SU-DHL-6 (cell line): ENCODE data around the gene B4GALT5.

Experiments used
- H2AFZ ChIP-seq: fragments of 200-600 bp; sonication (generic); 2 replicates; pipeline ENCODE4 v1.6.1; 2014; ENCODE audit warnings: low read depth, mild to moderate bottlenecking, moderate library complexity, mixed read lengths, antibody characterized with exemption, low read length; ENCODE audit not compliant: severe bottlenecking
- H3F3A ChIP-seq: fragments of 200-600 bp; shearing (Covaris generic); 2 replicates; pipeline ENCODE4 v1.6.0; 2016; ENCODE audit warnings: antibody characterized with exemption, mild to moderate bottlenecking; ENCODE audit not compliant: insufficient read depth
- H3K27ac ChIP-seq: fragments of 200-600 bp; sonication (generic); 2 replicates; pipeline ENCODE4 v1.5.1; 2016; ENCODE audit warnings: low read depth, mild to moderate bottlenecking, low read length, moderate library complexity, mixed read lengths
- H3K27me3 ChIP-seq: fragments of 200-600 bp; sonication (generic), shearing (Covaris generic); 2 replicates; pipeline ENCODE4 v1.6.0; 2014; ENCODE audit warnings: mild to moderate bottlenecking, low read length
- H3K36me3 ChIP-seq: fragments of 200-600 bp; sonication (generic); 2 replicates; pipeline ENCODE4 v1.6.1; 2014; ENCODE audit warnings: mild to moderate bottlenecking, low read length, mixed read lengths
- H3K4me2 ChIP-seq: fragments of 300-600, 200-600 bp; shearing (Covaris generic), sonication (generic); 2 replicates; pipeline ENCODE4 v1.6.0; 2014; ENCODE audit warnings: low read length, low read depth, mild to moderate bottlenecking; ENCODE audit not compliant: poor library complexity, severe bottlenecking
- H3K4me3 ChIP-seq: fragments of 200-600 bp; sonication (generic); 2 replicates; pipeline ENCODE4 v1.5.1; 2014; ENCODE audit warnings: antibody characterized with exemption, low read length, mild to moderate bottlenecking, mixed read lengths; ENCODE audit not compliant: insufficient read depth, poor library complexity, severe bottlenecking
- H3K79me2 ChIP-seq: fragments of 200-600 bp; sonication (generic); 2 replicates; pipeline ENCODE4 v1.6.1; 2014; ENCODE audit warnings: mild to moderate bottlenecking, low read length, moderate library complexity; ENCODE audit not compliant: insufficient read depth
- H3K9ac ChIP-seq: fragments of 200-600 bp; sonication (generic); 2 replicates; pipeline ENCODE4 v1.7.0; 2014; ENCODE audit warnings: mild to moderate bottlenecking, low read length
- H3K9me2 ChIP-seq: fragments of 200-600 bp; sonication (generic); replicated peaks from 2 replicates; pipeline ENCODE4 v1.6.1; 2014; ENCODE audit warnings: low read length; ENCODE audit not compliant: insufficient read depth
- H3K9me3 ChIP-seq: fragments of 200-600 bp; sonication (generic); 2 replicates; pipeline ENCODE4 v1.6.1; 2014; ENCODE audit warnings: low read length, mixed read lengths; ENCODE audit not compliant: insufficient read depth
- H4K20me1 ChIP-seq: fragments of 200-600 bp; sonication (generic); 2 replicates; pipeline ENCODE4 v1.6.1; 2014; ENCODE audit warnings: low read depth, mild to moderate bottlenecking, antibody characterized with exemption, low read length, moderate library complexity, mixed read lengths
- EZH2phosphoT487 ChIP-seq: fragments of 200-600 bp; sonication (generic), shearing (Covaris generic); conservative IDR thresholded peaks from 2 replicates; pipeline ENCODE4 v1.6.1; 2018; ENCODE audit warnings: mild to moderate bottlenecking, antibody characterized with exemption, low read length, moderate library complexity, mixed read lengths
- TF ChIP-seq, protein P1 (sequence below): fragments of 200-600 bp; sonication (generic); IDR thresholded peaks from one replicate; pipeline ENCODE4 v1.5.1; 2017; ENCODE audit warnings: antibody characterized with exemption, mild to moderate bottlenecking, low read length, moderate library complexity; ENCODE audit not compliant: insufficient read depth, poor library complexity, severe bottlenecking

B4GALT5 gene

DNA sequence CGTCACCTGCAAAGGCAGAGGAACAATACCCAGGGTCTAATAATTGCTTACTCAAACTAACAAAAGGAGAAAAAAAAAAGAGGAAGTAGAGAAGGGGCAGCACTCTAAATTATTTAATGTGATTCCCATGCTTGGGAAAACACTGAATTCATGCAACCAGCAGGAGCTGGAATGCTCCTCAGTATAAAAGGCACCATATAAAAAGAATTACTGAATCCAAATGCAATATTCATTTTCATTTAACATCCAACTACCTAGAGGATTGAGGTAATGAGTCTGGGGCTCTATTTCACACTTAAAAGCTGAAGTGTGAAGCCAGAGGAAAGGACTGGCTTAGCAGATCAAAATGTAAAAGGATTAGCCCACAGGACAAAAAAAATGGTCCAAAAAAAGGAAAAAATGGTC lies 8.7 kb downstream of the B4GALT5 start:
- H3K4me3 ChIP-seq: peak overlapping the region; percentile 25
- H3K27ac ChIP-seq: peak overlapping the region; percentile 90
- no peaks in the 10 kb centered on the region for H3K36me3 ChIP-seq
- H3K9me2 ChIP-seq: no peaks in the 10 kb centered on the region
- peaks cover 96% of the 10 kb centered on the region for H3K79me2 ChIP-seq
- H3F3A ChIP-seq: peaks cover 80% of the 10 kb centered on the region
- no peaks in the 10 kb centered on the region for H3K27me3 ChIP-seq
- H2AFZ ChIP-seq: no peak overlapping the region
- H3K4me2 ChIP-seq: peak overlapping the region; percentile 81
- H3K9ac ChIP-seq: peak overlapping the region; percentile 46
- TF ChIP-seq, protein P1, sequence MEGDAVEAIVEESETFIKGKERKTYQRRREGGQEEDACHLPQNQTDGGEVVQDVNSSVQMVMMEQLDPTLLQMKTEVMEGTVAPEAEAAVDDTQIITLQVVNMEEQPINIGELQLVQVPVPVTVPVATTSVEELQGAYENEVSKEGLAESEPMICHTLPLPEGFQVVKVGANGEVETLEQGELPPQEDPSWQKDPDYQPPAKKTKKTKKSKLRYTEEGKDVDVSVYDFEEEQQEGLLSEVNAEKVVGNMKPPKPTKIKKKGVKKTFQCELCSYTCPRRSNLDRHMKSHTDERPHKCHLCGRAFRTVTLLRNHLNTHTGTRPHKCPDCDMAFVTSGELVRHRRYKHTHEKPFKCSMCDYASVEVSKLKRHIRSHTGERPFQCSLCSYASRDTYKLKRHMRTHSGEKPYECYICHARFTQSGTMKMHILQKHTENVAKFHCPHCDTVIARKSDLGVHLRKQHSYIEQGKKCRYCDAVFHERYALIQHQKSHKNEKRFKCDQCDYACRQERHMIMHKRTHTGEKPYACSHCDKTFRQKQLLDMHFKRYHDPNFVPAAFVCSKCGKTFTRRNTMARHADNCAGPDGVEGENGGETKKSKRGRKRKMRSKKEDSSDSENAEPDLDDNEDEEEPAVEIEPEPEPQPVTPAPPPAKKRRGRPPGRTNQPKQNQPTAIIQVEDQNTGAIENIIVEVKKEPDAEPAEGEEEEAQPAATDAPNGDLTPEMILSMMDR: no peak
- no peaks in the 10 kb centered on the region for H3K9me3 ChIP-seq
- H4K20me1 ChIP-seq: no peaks in the 10 kb centered on the region

DNA sequence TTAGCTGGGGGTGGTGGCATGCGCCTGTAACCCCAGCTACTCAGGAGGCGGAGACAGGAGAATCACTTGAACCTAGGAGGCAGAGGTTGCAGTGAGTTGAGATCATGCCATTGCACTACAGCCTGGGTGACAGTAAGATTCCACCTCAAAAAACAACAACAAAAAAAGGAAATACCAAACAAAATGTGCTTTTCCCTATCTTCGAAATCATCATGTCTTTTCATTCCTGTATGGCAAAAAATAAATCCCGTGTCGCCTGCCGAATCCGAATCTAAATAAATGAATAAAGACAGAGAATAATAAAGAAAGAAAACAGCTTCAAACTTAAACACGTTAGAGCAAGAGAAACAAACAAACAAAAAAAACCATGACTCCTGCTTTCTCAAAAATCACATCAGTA lies 11.8 kb downstream of the B4GALT5 start:
- H3K79me2 ChIP-seq: peaks cover 96% of the 10 kb centered on the region
- peak overlapping the region; percentile 46 for H3K9ac ChIP-seq
- H3K27me3 ChIP-seq: no peaks in the 10 kb centered on the region
- TF ChIP-seq EZH2phosphoT487: no peak
- TF ChIP-seq, protein P1: no peak
- no peaks in the 10 kb centered on the region for H3K9me3 ChIP-seq
- H3K36me3 ChIP-seq: no peaks in the 10 kb centered on the region
- H2AFZ ChIP-seq: no peak overlapping the region
- H3K4me3 ChIP-seq: peak overlapping the region; percentile 29
- H3K9me2 ChIP-seq: no peaks in the 10 kb centered on the region
- peak overlapping the region; percentile 90 for H3K27ac ChIP-seq
- H4K20me1 ChIP-seq: no peaks in the 10 kb centered on the region
- peaks cover 68% of the 10 kb centered on the region for H3F3A ChIP-seq
- H3K4me2 ChIP-seq: peak overlapping the region; percentile 81

DNA sequence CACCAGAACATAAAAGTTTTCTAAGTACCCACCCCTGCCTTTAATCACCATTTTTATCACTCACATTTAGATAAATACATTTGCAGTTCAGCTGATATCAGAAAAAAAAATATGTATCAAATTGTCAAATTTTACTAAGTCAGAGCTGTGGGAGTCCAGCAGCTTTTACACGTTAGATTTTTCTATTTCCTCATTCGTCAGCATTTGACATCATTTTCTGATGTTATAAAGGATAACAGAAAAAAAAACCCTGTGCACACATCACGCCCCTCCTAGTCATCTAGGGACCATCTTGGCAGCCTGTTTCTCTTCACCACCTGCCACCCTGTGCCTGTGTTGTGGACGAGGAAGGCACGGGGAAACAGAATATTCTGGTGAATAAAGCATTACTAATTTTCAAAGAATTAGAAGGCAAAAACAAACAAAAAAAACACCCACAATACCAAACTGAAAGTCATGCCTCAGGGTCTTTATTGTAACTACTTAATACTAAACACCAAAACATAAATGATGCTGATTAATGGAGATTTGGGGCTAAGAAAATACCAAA lies 12.4 kb downstream of the B4GALT5 start:
- TF ChIP-seq EZH2phosphoT487: no peak
- TF ChIP-seq, protein P1: no peak
- Histone ChIP-seq H3K4me2 (peak overlapping the region; percentile 81), H4K20me1 (peaks cover 5% of the 10 kb centered on the region; the same call in 1 of the 2 replicates), H3K9me3 (no peaks in the 10 kb centered on the region), H3K27me3 (no peaks in the 10 kb centered on the region), H3F3A (peaks cover 68% of the 10 kb centered on the region), H3K36me3 (no peaks in the 10 kb centered on the region), H3K27ac (peak overlapping the region; percentile 90), H3K4me3 (peak overlapping the region; percentile 8), H2AFZ (no peak overlapping the region), H3K9me2 (no peaks in the 10 kb centered on the region), H3K9ac (peak overlapping the region; percentile 46), H3K79me2 (peaks cover 96% of the 10 kb centered on the region)
